NT2/D1 (cell line): ENCODE data around the gene LAMB4.

Source experiments
- DNase-seq: peaks from one replicate; pipeline ENCODE4 v3.0.0-alpha.2; 2011; ENCODE audit warnings: low read depth, low spot score
- H3K27me3 ChIP-seq: 2 replicates; pipeline ENCODE4 v1.6.0; 2011; ENCODE audit warnings: mild to moderate bottlenecking; ENCODE audit not compliant: insufficient read length, insufficient read depth
- H3K36me3 ChIP-seq: 2 replicates; pipeline ENCODE4 v1.6.1; 2011; ENCODE audit warnings: mild to moderate bottlenecking, low read length, mixed read lengths; ENCODE audit not compliant: insufficient read depth, insufficient read length
- H3K4me1 ChIP-seq: 2 replicates; pipeline ENCODE4 v1.5.1; 2011; ENCODE audit not compliant: insufficient read depth, insufficient read length
- H3K4me3 ChIP-seq: 2 replicates; pipeline ENCODE4 v1.5.1; 2011; ENCODE audit warnings: low read depth; ENCODE audit not compliant: insufficient read length
- H3K9ac ChIP-seq: 2 replicates; pipeline ENCODE4 v1.6.0; 2011; ENCODE audit warnings: low read depth; ENCODE audit not compliant: insufficient read length
- H3K9me3 ChIP-seq: 2 replicates; pipeline ENCODE4 v1.5.1; 2011; ENCODE audit warnings: mild to moderate bottlenecking, low read length; ENCODE audit not compliant: insufficient read depth
- SUZ12 ChIP-seq: IDR thresholded peaks from 2 replicates; pipeline ENCODE4 v1.6.1; 2011; ENCODE audit not compliant: insufficient read length, insufficient read depth; ENCODE audit errors: extremely low read depth
- YY1 ChIP-seq: IDR thresholded peaks from 2 replicates; pipeline ENCODE4 v1.6.1; 2011; ENCODE audit not compliant: insufficient read length, insufficient read depth
- ZNF274 ChIP-seq: IDR thresholded peaks from 2 replicates; pipeline ENCODE4 v1.6.1; 2011; ENCODE audit warnings: mild to moderate bottlenecking, low read depth, low read length

The LAMB4 gene

DNA sequence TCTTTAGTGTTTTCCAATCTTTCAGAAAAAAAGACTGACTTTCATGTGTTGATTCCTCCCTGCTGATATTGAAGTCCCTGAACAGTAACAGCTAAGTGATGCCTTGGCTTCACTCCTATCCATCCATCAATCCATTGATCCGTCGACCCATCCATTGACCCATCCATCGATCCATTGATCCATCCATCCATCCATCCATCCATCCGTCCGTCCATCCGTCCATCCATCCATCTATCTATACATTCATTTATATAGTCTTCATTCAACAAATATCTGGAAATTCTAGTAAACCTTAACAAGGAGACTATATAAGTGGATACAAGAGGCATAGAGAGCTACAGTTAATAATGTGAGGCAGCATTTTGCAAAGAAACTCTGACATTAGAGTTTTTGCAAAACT is 105.6 kb downstream of the LAMB4 start:
- Histone ChIP-seq H3K27me3 (no peaks in the 10 kb centered on the region), H3K36me3 (no peaks in the 10 kb centered on the region)
- TF ChIP-seq ZNF274 (no peak), YY1 (no peak), SUZ12 (no peak)

DNA sequence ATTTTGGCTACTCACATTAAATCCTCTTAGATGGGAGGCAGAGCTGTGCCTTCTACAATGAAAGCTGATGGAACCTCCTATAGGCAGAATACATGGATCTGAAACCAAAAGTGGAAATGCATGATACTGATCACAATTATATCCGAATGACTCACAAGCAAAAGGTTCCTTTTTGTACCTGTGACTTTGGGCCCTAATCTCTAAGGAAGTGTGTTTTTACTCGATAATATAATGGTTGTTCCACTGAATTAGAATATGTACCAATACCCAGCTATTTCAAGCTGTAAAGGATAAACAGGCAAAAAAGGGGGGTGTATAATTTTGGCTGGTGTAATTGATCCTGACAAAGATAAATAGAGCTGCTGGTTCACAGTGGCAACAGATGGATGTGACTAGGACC is 109.6 kb downstream of the LAMB4 start:
- Histone ChIP-seq H3K4me1 (no peaks in the 10 kb centered on the region), H3K27me3 (no peaks in the 10 kb centered on the region), H3K9me3 (no peaks in the 10 kb centered on the region), H3K4me3 (no peak overlapping the region), H3K36me3 (no peaks in the 10 kb centered on the region), H3K9ac (no peak overlapping the region)
- DNase-seq: no peak
- no peak for TF ChIP-seq SUZ12
- TF ChIP-seq YY1: no peak
- TF ChIP-seq ZNF274: no peak

More for the DNA sequence above, 105.6 kb downstream of the LAMB4 start:
- Histone ChIP-seq H3K9ac (no peak overlapping the region), H3K4me3 (no peak overlapping the region), H3K4me1 (no peaks in the 10 kb centered on the region), H3K9me3 (no peaks in the 10 kb centered on the region)
- DNase-seq: no peak

DNA sequence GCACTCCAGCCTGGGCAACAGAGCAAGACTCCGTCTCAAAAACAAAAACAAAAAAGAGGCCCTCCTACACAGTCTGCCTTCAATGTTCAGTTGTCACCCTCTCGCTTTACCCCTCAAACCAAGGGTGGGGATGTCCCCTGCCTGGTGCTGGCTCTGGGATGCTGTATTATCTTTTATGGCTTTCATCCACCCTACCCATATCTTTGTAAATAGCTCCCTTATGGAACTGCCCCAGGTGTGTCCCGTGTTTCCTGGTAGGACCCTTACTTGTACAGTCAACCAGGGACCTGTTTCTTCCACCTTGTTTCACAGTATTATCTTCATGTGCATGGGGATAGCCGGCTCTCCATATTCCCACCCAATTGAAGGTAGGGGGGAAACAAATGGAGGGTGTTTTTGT is 111.5 kb downstream of the LAMB4 start:
- Histone ChIP-seq H3K27me3 (no peaks in the 10 kb centered on the region), H3K36me3 (no peaks in the 10 kb centered on the region), H3K4me1 (no peaks in the 10 kb centered on the region), H3K9me3 (no peaks in the 10 kb centered on the region), H3K9ac (no peak overlapping the region), H3K4me3 (no peak overlapping the region)
- TF ChIP-seq YY1: no peak
- TF ChIP-seq ZNF274: no peak
- no peak for TF ChIP-seq SUZ12
- no peak for DNase-seq

GRCh38 chr7:108017776-108018151 is 112.4 kb downstream of the LAMB4 start:
- Histone ChIP-seq H3K9ac (no peak overlapping the region), H3K9me3 (no peaks in the 10 kb centered on the region), H3K27me3 (no peaks in the 10 kb centered on the region), H3K36me3 (no peaks in the 10 kb centered on the region), H3K4me3 (no peak overlapping the region), H3K4me1 (no peaks in the 10 kb centered on the region)
- DNase-seq: no peak
- no peak for TF ChIP-seq SUZ12
- TF ChIP-seq ZNF274: no peak
- TF ChIP-seq YY1: no peak

DNA sequence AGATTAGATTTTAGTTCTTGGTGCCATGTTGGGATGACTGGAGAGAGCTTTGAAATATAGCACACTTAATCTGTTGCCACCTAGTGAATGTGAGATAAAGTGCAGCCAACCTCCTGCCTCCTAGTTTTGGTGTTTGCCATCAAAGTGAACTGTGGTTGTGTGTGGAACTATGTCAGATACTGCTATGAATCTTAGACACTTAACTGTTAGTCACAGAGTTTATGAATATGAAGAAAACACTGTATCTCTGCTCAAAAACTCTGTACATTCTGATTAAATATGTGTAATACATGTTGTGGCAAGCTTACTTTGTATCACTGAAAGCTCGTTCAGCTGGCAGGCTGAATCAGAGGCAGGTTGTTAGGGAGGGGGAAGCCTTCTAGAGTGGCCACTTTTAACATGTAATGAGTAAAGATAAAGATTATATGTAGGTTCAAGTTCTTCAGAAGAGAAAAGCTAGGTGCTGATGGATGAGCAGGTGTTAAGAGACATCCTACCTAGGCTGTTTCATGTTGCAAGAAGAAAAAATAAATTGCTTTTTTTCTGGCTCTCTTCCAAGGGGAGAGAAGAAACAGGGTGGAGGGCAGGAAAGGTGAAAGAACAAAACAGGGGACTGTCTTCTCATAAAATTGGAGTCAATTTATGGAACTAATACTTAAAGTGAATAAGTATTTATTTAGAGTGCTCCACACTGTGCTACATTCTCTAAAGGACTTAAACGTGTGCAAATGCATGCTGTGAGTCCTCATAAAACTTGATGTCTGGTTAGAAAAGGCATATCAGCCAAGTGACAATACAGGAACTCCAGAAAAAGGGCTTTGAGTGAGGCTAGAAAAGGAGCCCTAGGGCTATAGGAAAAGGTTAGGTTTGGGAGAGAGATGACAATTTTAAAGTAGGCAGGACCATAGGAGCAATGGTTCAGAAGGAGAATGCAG is 113.1 kb downstream of the LAMB4 start:
- no peak for DNase-seq
- TF ChIP-seq YY1: no peak
- no peak for TF ChIP-seq SUZ12
- TF ChIP-seq ZNF274: no peak
- Histone ChIP-seq H3K4me3 (no peak overlapping the region), H3K4me1 (no peaks in the 10 kb centered on the region), H3K9ac (no peak overlapping the region), H3K9me3 (no peaks in the 10 kb centered on the region), H3K36me3 (no peaks in the 10 kb centered on the region), H3K27me3 (no peaks in the 10 kb centered on the region)

DNA sequence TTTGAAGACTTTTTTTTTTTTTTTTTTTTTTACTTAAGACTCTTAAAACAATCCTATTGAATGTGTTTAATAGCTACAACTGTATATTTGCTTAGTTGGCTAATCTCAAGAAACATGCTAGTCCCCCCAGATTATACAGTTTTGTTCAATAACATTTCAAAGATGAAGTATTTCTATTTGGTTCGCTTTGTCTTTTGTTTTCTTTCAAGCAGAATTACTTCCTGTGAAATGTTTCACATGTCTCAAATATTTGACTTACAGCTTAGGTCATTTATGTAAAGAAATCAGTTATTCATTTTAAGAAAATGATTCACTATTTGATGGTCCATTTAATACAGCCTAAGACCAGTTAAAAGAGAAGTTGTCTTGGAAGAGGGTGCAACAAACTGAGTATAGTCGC is 114.4 kb downstream of the LAMB4 start:
- Histone ChIP-seq H3K27me3 (no peaks in the 10 kb centered on the region), H3K36me3 (no peaks in the 10 kb centered on the region), H3K9ac (no peak overlapping the region), H3K4me1 (no peaks in the 10 kb centered on the region), H3K4me3 (no peak overlapping the region), H3K9me3 (no peaks in the 10 kb centered on the region)
- TF ChIP-seq SUZ12 (no peak), YY1 (no peak), ZNF274 (no peak)
- DNase-seq: no peak

GRCh38 chr7:108014747-108015682 is 115.1 kb downstream of the LAMB4 start:
- H3K36me3 ChIP-seq: no peaks in the 10 kb centered on the region
- no peak for TF ChIP-seq ZNF274
- TF ChIP-seq SUZ12: no peak
- TF ChIP-seq YY1: no peak
- no peak for DNase-seq
- H3K4me3 ChIP-seq: no peak overlapping the region
- no peaks in the 10 kb centered on the region for H3K4me1 ChIP-seq
- no peaks in the 10 kb centered on the region for H3K9me3 ChIP-seq
- no peak overlapping the region for H3K9ac ChIP-seq
- no peaks in the 10 kb centered on the region for H3K27me3 ChIP-seq
